Measurements from ENCODE around the gene ZNF526. TPM values are rescaled to one million over a fixed set of nuclear protein-coding genes. Genes with fewer than 3 reads are reported as not detected.

ZNF526 gene
- total and polyA plus RNA-seq, 9 of the 15 experiments (the other 6 are each of a cell fraction or from before 2014, with no cell fraction given) = 1.3 to 17.9 (median 6.2) TPM

GRCh38 chr19:42208612-42209011 is 11.5 kb upstream of the ZNF526 start:
- FAIRE-seq (no peak), DNase-seq (ENCODE audit: extremely low read depth in 1 of 4, low spot score in 3 of 4) (no peak), ATAC-seq (no peak)
- Histone ChIP-seq H3K36me3 (ENCODE audit: control insufficient read depth, insufficient read depth, low read length) (peaks cover 94% of the 10 kb centered on the region), H3K79me2 (ENCODE audit: control insufficient read depth, insufficient read depth, low read length) (peaks cover 80% of the 10 kb centered on the region), H4K20me1 (replicated peaks; ENCODE audit: control insufficient read depth, insufficient read depth, low read length) (no peaks in the 10 kb centered on the region; the same call in 1 of the 2 replicates), H2AFZ (ENCODE audit: low read depth, low read length) (no peak overlapping the region), H3K4me1 (replicated peaks in 1 of 2; ENCODE audit: control insufficient read depth in 2 of 2, insufficient read depth in 2 of 2, low read length in 2 of 2) (peaks cover 24 to 29% of the 10 kb centered on the region in 2 experiments), H3K27ac (ENCODE audit: extremely low read depth, low read depth, low read length) (peak overlapping the region; percentile 80), H3K4me3 (no peak overlapping the region), H3K9me1 (ENCODE audit: control insufficient read depth, insufficient read depth, low read length) (no peaks in the 10 kb centered on the region), H3K9ac (ENCODE audit: insufficient read depth in 1 of 2, low read depth in 2 of 2, low read length in 2 of 2) (peak overlapping the region; percentile 30 to 34; a peak in 3 of 4 replicates), H3K4me2 (ENCODE audit: insufficient read depth, low read length) (peak overlapping the region; percentile 60; the same call in 1 of the 2 replicates), H3K9me3 (replicated peaks; ENCODE audit: control insufficient read depth, insufficient read depth, low read depth, low read length) (no peaks in the 10 kb centered on the region), H3K27me3 (ENCODE audit: control insufficient read depth in 2 of 2, insufficient read depth in 2 of 2, low read length in 2 of 2) (no peaks in the 10 kb centered on the region)
- in situ Hi-C loops (cut with MboI) = no loop called here
- 91% methylated on average over 11 of the region's 11 CpGs for WGBS (ENCODE audit: insufficient coverage, low coverage, missing lambda C conversion rate)
- BruUV-seq (replicated peaks) = no TSS peak
- CTCF ChIA-PET (ENCODE audit: low intra/inter-chr PET ratio) = no interaction called here
- intact Hi-C loops (cut with micrococcal nuclease) = no loop called here
- POLR2A ChIA-PET = interaction anchor here (0.9 kb wide), 1 partner anchor 10 kb away, joined by 3 read pairs; no protein-coding TSS in a partner anchor
- TF ChIP-seq MEF2A (IDR thresholded peaks at IDR 0.05; ENCODE audit: control insufficient read depth, low read depth, low read length) (no peak), ZFX (CRISPR knock-in tag; IDR thresholded peaks at IDR 0.05) (no peak)

- Histone ChIP-seq H2AFZ (ENCODE audit: low read depth, low read length) (no peak overlapping the region), H3K4me2 (ENCODE audit: insufficient read depth, low read length) (no peak overlapping the region), H3K36me3 (ENCODE audit: control insufficient read depth, insufficient read depth, low read length) (peaks cover 82% of the 10 kb centered on the region), H3K27ac (ENCODE audit: extremely low read depth, low read depth, low read length) (no peak overlapping the region), H4K20me1 (replicated peaks; ENCODE audit: control insufficient read depth, insufficient read depth, low read length) (peaks cover 16% of the 10 kb centered on the region), H3K9me1 (ENCODE audit: control insufficient read depth, insufficient read depth, low read length) (peaks cover 6% of the 10 kb centered on the region), H3K27me3 (ENCODE audit: control insufficient read depth in 2 of 2, insufficient read depth in 2 of 2, low read length in 2 of 2) (no peaks in the 10 kb centered on the region), H3K4me3 (no peak overlapping the region), H3K9me3 (replicated peaks; ENCODE audit: control insufficient read depth, insufficient read depth, low read depth, low read length) (no peaks in the 10 kb centered on the region), H3K79me2 (ENCODE audit: control insufficient read depth, insufficient read depth, low read length) (peaks cover 86% of the 10 kb centered on the region), H3K4me1 (replicated peaks in 1 of 2; ENCODE audit: control insufficient read depth in 2 of 2, insufficient read depth in 2 of 2, low read length in 2 of 2) (peaks cover 28 to 41% of the 10 kb centered on the region in 2 experiments; a peak in 4 of 5 replicates), H3K9ac (ENCODE audit: insufficient read depth in 1 of 2, low read depth in 2 of 2, low read length in 2 of 2) (no peak overlapping the region)
- 92% methylated on average over 1 of the region's 1 CpG for WGBS (ENCODE audit: insufficient coverage, low coverage, missing lambda C conversion rate)
- DNase-seq (ENCODE audit: extremely low read depth in 1 of 4, low spot score in 3 of 4) (no peak), ATAC-seq (no peak), FAIRE-seq (peak; percentile 6)
- ChIA-PET POLR2A (interaction anchor here (0.6 kb wide), 1 partner anchor 23 kb away, joined by 3 read pairs; no protein-coding TSS in a partner anchor), CTCF (ENCODE audit: low intra/inter-chr PET ratio) (no interaction called here)
- no TSS peak for BruUV-seq (replicated peaks)
- in situ Hi-C loops (cut with MboI) = no loop called here
- intact Hi-C loops (cut with micrococcal nuclease) = no loop called here
- TF ChIP-seq KLF6 (CRISPR knock-in tag; IDR thresholded peaks at IDR 0.05; ENCODE audit: borderline replicate concordance) (no peak), NUFIP1 (IDR thresholded peaks at IDR 0.05; ENCODE audit: partially characterized antibody) (no peak), THAP12 (CRISPR knock-in tag; IDR thresholded peaks at IDR 0.05) (no peak), RB1 (IDR thresholded peaks at IDR 0.05; ENCODE audit: low read depth) (no peak), TRIM28 (IDR thresholded peaks at IDR 0.05) (no peak)
Observed at GRCh38 chr19:42212886-42213285, 7.2 kb upstream of the ZNF526 start.

Measured in K562 (cell line).